Loucy (cell line): ENCODE results near the gene DEFB121.

ENCODE experiments used
- CTCF ChIP-seq: fragments of 200-600 bp; sonication (generic); conservative IDR thresholded peaks from 2 replicates; pipeline ENCODE4 v1.5.1; 2014; ENCODE audit warnings: mild to moderate bottlenecking, antibody characterized with exemption, low read length
- EZH2phosphoT487 ChIP-seq: fragments of 200-600 bp; IDR thresholded peaks from 2 replicates; pipeline ENCODE4 v1.6.1; 2018; ENCODE audit warnings: antibody characterized with exemption, mild to moderate bottlenecking, moderate library complexity, borderline replicate concordance

- no peak for TF ChIP-seq CTCF
- no peak for TF ChIP-seq EZH2phosphoT487
These were observed 19.8 kb upstream of the DEFB121 start for GRCh38 chr20:31425797-31426196.
